ENCODE measurements around the gene ACOXL.

The ACOXL gene

DNA sequence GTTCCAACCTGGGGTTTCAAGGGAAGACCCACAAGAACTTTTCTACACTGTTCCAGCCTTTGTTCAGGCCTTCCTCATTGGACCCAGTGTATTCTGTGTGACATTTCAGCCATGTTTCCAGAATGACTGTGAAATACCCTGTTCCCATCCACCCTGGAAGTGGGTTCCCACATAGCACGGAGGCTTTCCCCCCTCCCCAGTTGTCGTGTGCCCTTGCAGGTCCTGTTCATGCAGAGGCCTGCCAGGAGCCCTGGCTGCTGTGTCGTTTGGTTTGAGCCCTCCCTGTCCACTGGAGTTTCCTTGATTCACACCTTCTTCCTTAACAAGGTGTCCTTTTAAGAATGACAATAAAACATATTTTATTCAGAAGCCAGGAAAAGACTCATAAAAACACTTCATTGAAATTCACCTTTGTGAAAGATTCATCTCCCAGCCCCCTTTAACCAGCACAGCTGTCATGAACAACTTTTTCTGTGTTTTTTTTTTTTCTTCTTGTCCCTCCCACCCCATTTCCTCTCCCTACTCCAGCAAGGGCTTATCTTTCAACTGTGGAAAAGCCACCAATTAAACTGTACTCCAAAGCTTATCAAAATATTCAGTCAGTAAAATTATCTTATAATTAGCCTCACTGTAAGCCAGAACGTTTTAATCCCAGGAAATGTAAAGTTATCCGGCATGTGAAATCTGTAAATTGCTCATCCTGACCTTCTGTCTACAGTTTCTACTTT, 106.4 kb downstream of the ACOXL start:
- H3K9me3 ChIP-seq (replicated peaks; ENCODE audit: low read length): no peaks in the 10 kb centered on the region
- no peaks in the 10 kb centered on the region for H3K36me3 ChIP-seq (ENCODE audit: insufficient read depth, low read length)
- H3K27me3 ChIP-seq (ENCODE audit: control insufficient read depth, insufficient read depth, low read length): peaks cover 78% of the 10 kb centered on the region
- no peak overlapping the region for H3K4me3 ChIP-seq (ENCODE audit: low read length)
- H3K4me1 ChIP-seq (ENCODE audit: control insufficient read depth, insufficient read depth, low read length): no peaks in the 10 kb centered on the region
- no peak overlapping the region for H3K4me2 ChIP-seq (ENCODE audit: low read length)
- H3K9ac ChIP-seq (ENCODE audit: low read depth, low read length): no peak overlapping the region

DNA sequence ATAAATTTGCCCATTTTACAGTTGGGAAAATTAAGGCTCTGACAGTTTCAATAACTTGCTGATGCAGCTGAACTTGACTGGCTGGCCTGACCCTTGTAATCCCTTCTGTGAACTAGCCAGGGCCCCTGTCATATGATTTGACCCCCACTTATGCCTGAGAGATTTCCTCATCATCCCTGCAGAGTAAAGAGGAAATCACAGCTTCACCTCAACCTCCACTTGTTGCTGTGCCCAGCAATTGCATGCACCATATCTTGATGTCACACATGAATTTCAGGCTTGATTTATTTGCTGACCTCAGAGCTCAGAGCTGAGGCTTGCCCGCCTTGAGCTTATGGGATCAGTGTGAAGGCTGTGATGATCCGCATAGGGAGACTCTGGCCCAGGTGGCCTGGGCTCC, 108.1 kb downstream of the ACOXL start:
- H3K4me2 ChIP-seq (ENCODE audit: low read length): no peak overlapping the region
- no peak overlapping the region for H3K9ac ChIP-seq (ENCODE audit: low read depth, low read length)
- H3K4me3 ChIP-seq (ENCODE audit: low read length): no peak overlapping the region
- H3K27me3 ChIP-seq (ENCODE audit: control insufficient read depth, insufficient read depth, low read length): peaks cover 67% of the 10 kb centered on the region
- no peaks in the 10 kb centered on the region for H3K4me1 ChIP-seq (ENCODE audit: control insufficient read depth, insufficient read depth, low read length)
- H3K36me3 ChIP-seq (ENCODE audit: insufficient read depth, low read length): no peaks in the 10 kb centered on the region
- H3K9me3 ChIP-seq (replicated peaks; ENCODE audit: low read length): no peaks in the 10 kb centered on the region

DNA sequence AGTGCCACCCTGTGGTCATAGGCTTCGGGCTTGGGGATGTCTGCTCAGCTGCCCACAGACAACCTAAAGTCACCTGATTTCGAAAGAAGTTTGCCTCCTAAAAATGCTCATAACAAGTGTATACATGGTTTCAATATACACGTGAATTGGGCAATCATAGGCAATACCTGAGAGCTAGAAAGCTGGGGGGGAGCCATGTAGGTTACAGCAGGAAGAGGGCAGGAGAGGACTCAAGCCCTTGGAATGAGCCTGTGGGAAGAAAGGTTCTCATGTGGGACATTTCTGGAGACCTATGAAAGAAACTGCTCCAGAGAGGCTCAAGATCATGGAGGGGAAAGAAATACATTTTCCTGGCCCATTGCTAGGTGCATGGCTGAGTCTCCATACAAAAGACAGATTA, 109.7 kb downstream of the ACOXL start:
- Histone ChIP-seq H3K27me3 (ENCODE audit: control insufficient read depth, insufficient read depth, low read length) (peaks cover 64% of the 10 kb centered on the region), H3K4me1 (ENCODE audit: control insufficient read depth, insufficient read depth, low read length) (no peaks in the 10 kb centered on the region), H3K9me3 (replicated peaks; ENCODE audit: low read length) (no peaks in the 10 kb centered on the region), H3K36me3 (ENCODE audit: insufficient read depth, low read length) (no peaks in the 10 kb centered on the region), H3K9ac (ENCODE audit: low read depth, low read length) (no peak overlapping the region), H3K4me3 (ENCODE audit: low read length) (no peak overlapping the region), H3K4me2 (ENCODE audit: low read length) (no peak overlapping the region)

DNA sequence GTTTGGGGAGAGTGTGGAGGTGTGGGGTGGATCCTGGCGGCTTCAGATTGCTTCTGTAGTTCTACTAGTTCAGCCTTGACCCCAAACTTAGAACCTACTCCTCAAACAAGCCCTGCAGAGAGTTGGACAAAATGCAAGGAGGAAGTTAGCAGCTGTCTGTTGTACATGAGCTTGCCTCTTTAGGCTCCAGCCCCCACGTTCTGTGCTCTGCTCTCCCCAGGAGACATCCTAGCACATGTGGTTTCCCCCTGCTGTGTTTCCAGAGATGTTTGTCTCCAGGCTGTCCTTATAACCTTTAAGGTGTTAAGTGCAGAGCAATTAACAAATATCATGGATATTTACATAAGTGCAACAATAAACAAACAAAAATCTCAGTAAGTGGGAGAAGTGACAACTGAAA, 111.1 kb downstream of the ACOXL start:
- H3K4me3 ChIP-seq (ENCODE audit: low read length): no peak overlapping the region
- no peak overlapping the region for H3K9ac ChIP-seq (ENCODE audit: low read depth, low read length)
- peaks cover 65% of the 10 kb centered on the region for H3K27me3 ChIP-seq (ENCODE audit: control insufficient read depth, insufficient read depth, low read length)
- no peak overlapping the region for H3K4me2 ChIP-seq (ENCODE audit: low read length)
- H3K9me3 ChIP-seq (replicated peaks; ENCODE audit: low read length): no peaks in the 10 kb centered on the region
- no peaks in the 10 kb centered on the region for H3K36me3 ChIP-seq (ENCODE audit: insufficient read depth, low read length)
- H3K4me1 ChIP-seq (ENCODE audit: control insufficient read depth, insufficient read depth, low read length): no peaks in the 10 kb centered on the region

DNA sequence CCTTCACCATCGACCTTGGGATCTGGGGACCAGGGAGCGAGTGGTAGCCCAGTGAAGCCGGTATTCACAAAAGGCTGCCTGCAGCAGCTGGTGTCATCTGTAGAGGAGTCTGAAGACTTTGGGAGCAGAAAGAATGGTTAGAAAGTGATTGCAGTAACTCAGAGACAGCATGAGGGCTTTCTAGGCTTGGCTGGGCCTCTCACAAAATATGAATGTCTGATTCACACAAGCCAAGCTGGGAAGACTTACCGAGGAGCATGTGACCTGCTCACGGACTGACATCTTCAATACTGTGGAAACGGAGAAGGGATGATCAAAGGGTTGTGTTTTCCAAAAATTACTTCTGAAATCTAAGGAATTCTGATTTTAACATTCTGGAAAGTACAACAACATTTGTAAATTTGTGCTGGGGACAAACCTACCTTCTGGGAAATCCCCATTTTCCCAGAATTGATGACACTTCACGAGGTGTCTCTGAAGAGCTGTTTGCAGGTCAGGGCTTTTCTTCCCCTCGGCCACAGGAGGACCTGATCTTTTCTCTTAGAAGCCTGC, 111.7 kb downstream of the ACOXL start:
- H3K9me3 ChIP-seq (replicated peaks; ENCODE audit: low read length): no peaks in the 10 kb centered on the region
- no peak overlapping the region for H3K4me3 ChIP-seq (ENCODE audit: low read length)
- H3K36me3 ChIP-seq (ENCODE audit: insufficient read depth, low read length): no peaks in the 10 kb centered on the region
- H3K4me1 ChIP-seq (ENCODE audit: control insufficient read depth, insufficient read depth, low read length): no peaks in the 10 kb centered on the region
- H3K9ac ChIP-seq (ENCODE audit: low read depth, low read length): no peak overlapping the region
- H3K4me2 ChIP-seq (ENCODE audit: low read length): no peak overlapping the region
- H3K27me3 ChIP-seq (ENCODE audit: control insufficient read depth, insufficient read depth, low read length): peaks cover 67% of the 10 kb centered on the region

DNA sequence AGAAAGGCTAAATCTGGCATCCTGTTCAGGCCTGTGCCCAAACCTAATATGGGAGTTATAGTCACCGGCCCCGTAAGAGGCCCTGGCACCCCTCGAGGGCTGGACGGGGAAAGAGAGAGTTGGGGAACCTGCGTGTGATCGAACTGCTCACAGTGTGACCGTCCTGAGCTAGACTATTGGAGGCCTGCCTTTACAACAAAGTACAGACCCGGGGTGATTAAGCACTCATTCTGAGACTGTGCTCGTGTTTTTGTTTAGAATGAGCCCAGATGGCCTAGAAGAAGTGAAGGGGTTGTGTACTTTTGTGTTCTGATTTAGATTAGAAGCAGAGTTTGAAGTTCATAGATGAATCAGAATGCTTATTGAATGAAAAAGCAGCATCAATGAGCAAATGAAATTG, 115.3 kb downstream of the ACOXL start:
- H3K4me2 ChIP-seq (ENCODE audit: low read length): no peak overlapping the region
- H3K4me3 ChIP-seq (ENCODE audit: low read length): no peak overlapping the region
- no peaks in the 10 kb centered on the region for H3K36me3 ChIP-seq (ENCODE audit: insufficient read depth, low read length)
- no peaks in the 10 kb centered on the region for H3K9me3 ChIP-seq (replicated peaks; ENCODE audit: low read length)
- H3K9ac ChIP-seq (ENCODE audit: low read depth, low read length): no peak overlapping the region
- H3K27me3 ChIP-seq (ENCODE audit: control insufficient read depth, insufficient read depth, low read length): peaks cover 41% of the 10 kb centered on the region
- no peaks in the 10 kb centered on the region for H3K4me1 ChIP-seq (ENCODE audit: control insufficient read depth, insufficient read depth, low read length)

DNA sequence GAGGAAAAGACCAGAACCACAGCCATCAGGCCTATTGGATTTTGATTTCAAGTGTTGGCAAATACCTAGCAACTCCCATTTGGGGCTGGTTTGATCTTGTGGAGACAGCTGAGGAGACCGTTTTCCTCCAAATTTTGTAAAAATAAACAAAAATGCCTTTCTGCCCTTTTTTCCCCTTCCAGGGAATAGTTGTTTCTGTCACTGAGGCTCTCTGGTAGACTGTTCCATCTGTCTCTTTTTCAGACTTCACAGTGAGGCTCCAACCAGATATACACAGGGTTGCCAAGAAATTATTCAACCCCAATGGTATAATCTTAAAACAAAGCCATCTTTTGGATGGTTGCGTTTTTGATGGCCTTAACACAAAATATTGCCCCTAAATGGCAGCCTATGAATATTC, 115.7 kb downstream of the ACOXL start:
- no peaks in the 10 kb centered on the region for H3K4me1 ChIP-seq (ENCODE audit: control insufficient read depth, insufficient read depth, low read length)
- H3K27me3 ChIP-seq (ENCODE audit: control insufficient read depth, insufficient read depth, low read length): peaks cover 38% of the 10 kb centered on the region

DNA sequence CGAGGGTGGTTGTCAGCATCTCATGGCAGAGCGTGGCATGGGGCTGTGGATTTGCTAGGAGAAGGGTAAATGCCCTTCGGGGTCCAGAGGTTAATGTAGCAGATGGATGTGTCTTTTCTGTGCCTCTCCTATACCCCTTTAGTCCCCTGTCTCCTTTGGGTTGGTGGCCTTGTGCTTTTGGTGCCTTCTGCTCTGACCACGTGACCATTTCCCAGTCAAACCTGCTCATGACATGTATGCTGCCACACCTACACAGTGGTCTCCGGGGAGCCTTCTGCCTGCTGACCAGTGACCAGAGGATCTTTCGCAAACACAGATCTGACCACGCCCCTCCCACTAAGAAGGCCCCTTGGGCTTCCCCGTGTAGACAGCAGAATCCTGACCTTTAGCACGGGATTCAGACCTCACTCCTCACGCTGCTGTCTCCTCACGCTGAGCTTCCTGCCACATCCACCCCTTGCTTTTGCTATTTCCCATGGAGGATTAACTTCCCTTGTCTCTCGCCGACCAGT, 116.2 kb downstream of the ACOXL start:
- Histone ChIP-seq H3K4me1 (ENCODE audit: control insufficient read depth, insufficient read depth, low read length) (no peaks in the 10 kb centered on the region), H3K9ac (ENCODE audit: low read depth, low read length) (no peak overlapping the region), H3K4me3 (ENCODE audit: low read length) (no peak overlapping the region), H3K27me3 (ENCODE audit: control insufficient read depth, insufficient read depth, low read length) (peaks cover 33% of the 10 kb centered on the region), H3K36me3 (ENCODE audit: insufficient read depth, low read length) (no peaks in the 10 kb centered on the region), H3K4me2 (ENCODE audit: low read length) (no peak overlapping the region), H3K9me3 (replicated peaks; ENCODE audit: low read length) (no peaks in the 10 kb centered on the region)

More for the DNA sequence above, 115.7 kb downstream of the ACOXL start:
- no peaks in the 10 kb centered on the region for H3K36me3 ChIP-seq (ENCODE audit: insufficient read depth, low read length)
- H3K4me3 ChIP-seq (ENCODE audit: low read length): no peak overlapping the region
- no peaks in the 10 kb centered on the region for H3K9me3 ChIP-seq (replicated peaks; ENCODE audit: low read length)
- no peak overlapping the region for H3K9ac ChIP-seq (ENCODE audit: low read depth, low read length)
- H3K4me2 ChIP-seq (ENCODE audit: low read length): no peak overlapping the region

DNA sequence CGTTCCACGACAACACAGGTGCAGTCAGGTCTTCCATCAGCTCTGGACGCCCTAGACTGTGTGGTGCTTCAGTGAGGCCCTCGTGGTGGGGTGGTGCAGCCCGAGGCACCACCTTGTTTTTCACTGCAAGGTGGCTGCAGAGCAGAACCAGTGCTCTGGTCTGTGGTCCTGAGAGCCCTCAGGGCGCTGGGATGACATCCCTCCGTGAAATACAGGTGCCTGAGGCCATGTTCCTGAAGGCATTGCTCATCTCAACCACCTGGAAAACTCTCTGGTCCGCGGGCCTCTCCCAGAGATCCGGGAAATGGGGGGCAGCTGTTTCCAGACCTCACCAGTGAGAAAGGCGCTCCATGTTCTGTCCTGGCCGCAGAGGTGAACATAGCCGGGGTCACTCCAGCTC, 119.2 kb downstream of the ACOXL start:
- peaks cover 29% of the 10 kb centered on the region for H3K27me3 ChIP-seq (ENCODE audit: control insufficient read depth, insufficient read depth, low read length)
- no peak overlapping the region for H3K9ac ChIP-seq (ENCODE audit: low read depth, low read length)
- H3K4me1 ChIP-seq (ENCODE audit: control insufficient read depth, insufficient read depth, low read length): no peaks in the 10 kb centered on the region
- H3K9me3 ChIP-seq (replicated peaks; ENCODE audit: low read length): no peaks in the 10 kb centered on the region
- no peaks in the 10 kb centered on the region for H3K36me3 ChIP-seq (ENCODE audit: insufficient read depth, low read length)
- H3K4me3 ChIP-seq (ENCODE audit: low read length): no peak overlapping the region
- H3K4me2 ChIP-seq (ENCODE audit: low read length): no peak overlapping the region

DNA sequence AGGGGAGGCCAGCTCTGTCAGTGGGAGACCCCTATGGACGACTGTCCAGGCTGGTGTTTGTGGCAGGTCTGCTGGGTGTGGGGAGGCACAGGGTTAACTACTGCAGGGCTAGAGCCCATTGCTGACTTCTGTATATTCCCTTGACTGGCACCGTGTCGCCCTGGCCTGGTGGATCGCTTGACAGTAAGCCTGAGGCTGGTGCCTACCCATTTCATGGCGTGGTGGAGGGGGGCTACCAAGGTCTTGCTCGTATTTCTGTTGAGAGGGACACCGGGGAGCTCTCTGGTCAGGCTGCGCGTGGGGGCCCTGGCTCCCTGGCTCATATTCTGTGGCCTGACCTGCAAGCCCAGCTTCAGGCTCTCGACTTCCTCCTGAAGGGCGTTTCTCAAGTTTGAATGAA, 119.7 kb downstream of the ACOXL start:
- H3K4me1 ChIP-seq (ENCODE audit: control insufficient read depth, insufficient read depth, low read length): no peaks in the 10 kb centered on the region
- peaks cover 33% of the 10 kb centered on the region for H3K27me3 ChIP-seq (ENCODE audit: control insufficient read depth, insufficient read depth, low read length)
- H3K4me3 ChIP-seq (ENCODE audit: low read length): no peak overlapping the region
- H3K9me3 ChIP-seq (replicated peaks; ENCODE audit: low read length): no peaks in the 10 kb centered on the region
- H3K4me2 ChIP-seq (ENCODE audit: low read length): no peak overlapping the region
- no peak overlapping the region for H3K9ac ChIP-seq (ENCODE audit: low read depth, low read length)
- no peaks in the 10 kb centered on the region for H3K36me3 ChIP-seq (ENCODE audit: insufficient read depth, low read length)

DNA sequence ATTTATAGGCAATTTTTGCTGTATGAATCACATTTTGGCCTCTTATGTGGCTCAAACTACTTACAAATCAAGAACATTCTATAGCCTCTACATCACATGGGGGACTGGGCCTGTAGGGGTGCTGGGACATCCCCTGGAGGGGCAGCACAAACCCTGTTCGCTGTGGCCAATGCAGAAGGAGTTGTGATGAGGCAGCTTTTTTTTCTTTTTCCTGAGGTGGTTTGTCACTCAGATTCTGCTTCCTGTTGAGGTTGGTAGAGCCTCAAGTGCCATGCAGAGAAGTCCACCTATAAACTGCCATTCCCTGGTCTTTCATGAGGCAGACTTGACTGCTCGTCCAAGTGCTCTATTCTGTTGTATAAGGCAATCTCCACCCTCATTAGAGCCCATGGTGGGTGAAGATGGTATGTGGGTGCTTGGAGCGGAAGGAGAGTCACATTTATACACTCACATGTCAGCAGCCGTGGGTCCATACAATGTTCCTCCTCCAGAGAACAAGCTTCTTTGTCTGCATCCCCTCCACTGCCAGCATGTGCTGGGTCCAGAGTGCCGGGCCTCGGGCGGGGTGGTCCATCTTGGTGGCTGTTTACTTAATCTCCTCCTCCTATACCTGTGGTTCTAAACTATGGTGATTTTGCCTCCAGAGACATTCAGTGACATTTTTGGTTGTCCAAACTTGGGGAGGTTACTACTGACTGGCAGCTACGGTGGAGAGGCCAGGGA, 120.3 kb downstream of the ACOXL start:
- Histone ChIP-seq H3K4me3 (ENCODE audit: low read length) (no peak overlapping the region), H3K27me3 (ENCODE audit: control insufficient read depth, insufficient read depth, low read length) (peaks cover 30% of the 10 kb centered on the region), H3K9ac (ENCODE audit: low read depth, low read length) (no peak overlapping the region), H3K36me3 (ENCODE audit: insufficient read depth, low read length) (no peaks in the 10 kb centered on the region), H3K4me1 (ENCODE audit: control insufficient read depth, insufficient read depth, low read length) (no peaks in the 10 kb centered on the region), H3K9me3 (replicated peaks; ENCODE audit: low read length) (no peaks in the 10 kb centered on the region), H3K4me2 (ENCODE audit: low read length) (no peak overlapping the region)

Data from skeletal muscle satellite cell (primary cell).